K562 (cell line): ENCODE data around the gene MYH6. TPM values are rescaled to one million over a fixed set of nuclear protein-coding genes. Genes with fewer than 3 reads are reported as not detected.

Experiments
- ATAC-seq: fragments of 200-7000 bp; cut with Tn5 transposase; 3 replicates; pipeline ENCODE4 v1.9.1; 2020; ENCODE audit warnings: moderate library complexity
- BruUV-seq: library from RNA; stranded (reverse); fragments of 400-500 nt; replicated peaks from 2 replicates; lab custom pipeline; 2021; lab: Mats Ljungman, UMichigan
- CTCF ChIA-PET: fragments of 300-600 bp; formaldehyde crosslinking; extraction: SDS; loops from one replicate; lab custom pipeline; 2021; ENCODE audit warnings: low intra/inter-chr PET ratio; lab: Yijun Ruan, JAX
- POLR2A ChIA-PET: fragments of 300-600, 350-650 bp; sonication (Branson Sonifier 250); formaldehyde crosslinking; extraction: SDS; loops from one replicate; lab custom pipeline; 2021; ENCODE audit warnings: antibody characterized with exemption, inconsistent platforms; lab: Yijun Ruan, JAX
- DNase-seq, 4 experiments: peaks; one replicate each; pipeline versions ENCODE4 v3.0.0 to v3.0.0-alpha.2; 2011 to 2018; ENCODE audit warnings: low spot score in 3 of 4, mixed read lengths in 3 of 4; ENCODE audit errors: extremely low read depth in 1 of 4
- FAIRE-seq: peaks from 2 replicates; lab custom pipeline; 2011; peaks lifted over from hg19 to GRCh38; lab: Jason Lieb, UNC
- H2AFZ ChIP-seq: 2 replicates; pipeline ENCODE4 v1.6.0; 2011; ENCODE audit warnings: low read depth, low read length, control low read depth, inconsistent platforms
- H3K27ac ChIP-seq: fragments of 200-600 bp; 3 replicates; pipeline ENCODE4 v1.8.0; 2011; ENCODE audit warnings: low read depth, mild to moderate bottlenecking, control low read depth, inconsistent platforms, low read length, moderate library complexity, mixed read lengths; ENCODE audit errors: extremely low read depth
- H3K27me3 ChIP-seq, 2 experiments: fragments of 300-600 bp in 1 of 2; 2 replicates in 1 of 2; 3 replicates in 1 of 2; pipeline versions ENCODE4 v1.6.0 to v1.8.0; 2011; ENCODE audit warnings: inconsistent platforms in 2 of 2, low read length in 2 of 2, mild to moderate bottlenecking in 1 of 2, mixed read lengths in 1 of 2, moderate library complexity in 1 of 2; ENCODE audit not compliant: control insufficient read depth in 2 of 2, insufficient read depth in 2 of 2
- H3K36me3 ChIP-seq: fragments of 300-600 bp; 3 replicates; pipeline ENCODE4 v1.8.0; 2011; ENCODE audit warnings: mild to moderate bottlenecking, low read length, inconsistent platforms; ENCODE audit not compliant: control insufficient read depth, insufficient read depth
- H3K4me1 ChIP-seq, 2 experiments: fragments of 200-600 bp in 1 of 2; replicated peaks in 1 of 2; 2 replicates in 1 of 2; 3 replicates in 1 of 2; pipeline versions ENCODE4 v1.5.1 to v1.8.0; 2011; ENCODE audit warnings: inconsistent platforms in 2 of 2, low read length in 2 of 2, mild to moderate bottlenecking in 1 of 2, mixed read lengths in 1 of 2, moderate library complexity in 1 of 2; ENCODE audit not compliant: control insufficient read depth in 2 of 2, insufficient read depth in 2 of 2
- H3K4me2 ChIP-seq: 2 replicates; pipeline ENCODE4 v1.6.1; 2011; ENCODE audit warnings: low read length, control low read depth, inconsistent platforms, mixed read lengths; ENCODE audit not compliant: insufficient read depth
- H3K4me3 ChIP-seq: fragments of 200-600 bp; sonication (generic), shearing (Covaris generic); 2 replicates; pipeline ENCODE4 v1.5.1; 2016; ENCODE audit warnings: control low read depth, inconsistent platforms
- H3K79me2 ChIP-seq: fragments of 200-600 bp; 3 replicates; pipeline ENCODE4 v1.8.0; 2011; ENCODE audit warnings: low read length, inconsistent platforms; ENCODE audit not compliant: control insufficient read depth, insufficient read depth
- H3K9ac ChIP-seq, 2 experiments: 2 replicates each; pipeline versions ENCODE4 v1.6.0 to v1.6.1; 2011; ENCODE audit warnings: low read depth in 2 of 2, low read length in 2 of 2, control low read depth in 1 of 2, inconsistent platforms in 1 of 2, mild to moderate bottlenecking in 1 of 2, mixed read lengths in 1 of 2; ENCODE audit not compliant: insufficient read depth in 1 of 2
- H3K9me1 ChIP-seq: one replicate; pipeline ENCODE4 v1.6.0; 2011; ENCODE audit warnings: inconsistent platforms, mild to moderate bottlenecking, low read length, moderate library complexity; ENCODE audit not compliant: control insufficient read depth, insufficient read depth
- H3K9me3 ChIP-seq: replicated peaks from 2 replicates; pipeline ENCODE4 v1.5.1; 2011; ENCODE audit warnings: low read depth, low read length, inconsistent platforms; ENCODE audit not compliant: control insufficient read depth, insufficient read depth
- H4K20me1 ChIP-seq: replicated peaks from 2 replicates; pipeline ENCODE4 v1.6.1; 2011; ENCODE audit warnings: low read length, inconsistent platforms, mixed read lengths; ENCODE audit not compliant: control insufficient read depth, insufficient read depth
- ASH1L ChIP-seq: fragments of 450-650 bp; IDR thresholded peaks from 2 replicates; pipeline ENCODE4 v1.6.1; 2018; ENCODE audit warnings: borderline replicate concordance, mild to moderate bottlenecking, low read depth; ENCODE audit not compliant: partially characterized antibody
- ATF4 ChIP-seq: fragments of 450-650 bp; formaldehyde crosslinking; IDR thresholded peaks from 2 replicates; pipeline ENCODE4 v1.4.0; 2022; ENCODE audit warnings: mild to moderate bottlenecking, moderate library complexity
- BACH1 ChIP-seq: fragments of 200-800 bp; sonication (Bioruptor generic); IDR thresholded peaks from 2 replicates; pipeline ENCODE4 v1.6.1; 2016; ENCODE audit warnings: missing genetic modification characterization, missing compliant biosample characterization
- CBFB ChIP-seq: sonication (generic); formaldehyde crosslinking; IDR thresholded peaks from 2 replicates; pipeline ENCODE4 v1.4.0; 2020; ENCODE audit warnings: mild to moderate bottlenecking, missing genetic modification reagents
- CGGBP1 ChIP-seq: fragments of 250-450 bp; sonication (Bioruptor Pico); IDR thresholded peaks from 2 replicates; pipeline ENCODE4 v1.9.0; 2021; ENCODE audit warnings: mild to moderate bottlenecking
- ETS2 ChIP-seq: IDR thresholded peaks from 2 replicates; pipeline ENCODE4 v1.6.1; 2016; ENCODE audit warnings: borderline replicate concordance, missing genetic modification characterization, mild to moderate bottlenecking, moderate library complexity, missing compliant biosample characterization; ENCODE audit not compliant: poor library complexity, severe bottlenecking
- KAT7 ChIP-seq: sonication (generic); formaldehyde crosslinking; IDR thresholded peaks from 2 replicates; pipeline ENCODE4 v1.8.0; 2022; ENCODE audit warnings: missing genetic modification reagents, mild to moderate bottlenecking, borderline replicate concordance
- NBN ChIP-seq: fragments of 450-650 bp; IDR thresholded peaks from 2 replicates; pipeline ENCODE4 v1.6.1; 2016; ENCODE audit warnings: low read depth, mild to moderate bottlenecking
- TARDBP ChIP-seq: fragments of 450-650 bp; IDR thresholded peaks from 2 replicates; pipeline ENCODE4 v1.6.1; 2016
- WGBS: fragments of 100-300 bp; shearing (Covaris generic); methylation state at CpG from one replicate; pipeline ENCODE4 v1.1.6; 2016; ENCODE audit warnings: low coverage, mixed read lengths; ENCODE audit not compliant: insufficient coverage; ENCODE audit errors: missing lambda C conversion rate; 5-methylcytosine and 5-hydroxymethylcytosine counted together
- in situ Hi-C: fragments of 300-500 bp; cut with MboI; formaldehyde crosslinking; loops from 4 replicates; pipeline ENCODE4 v1.15.0; 2018; ENCODE audit warnings: inconsistent platforms, mixed read lengths
- intact Hi-C: fragments of 100-400 bp; cut with micrococcal nuclease; formaldehyde crosslinking; loops from 2 replicates; pipeline ENCODE4 v1.14.2; 2022
- polyA plus RNA-seq, 8 experiments: library from polyadenylated mRNA; depleted of rRNA in 4 of 8; stranded (reverse) in 5 of 8; unstranded in 3 of 8; fragments of >200 nt; fragmentation: Nextera tagmentation in 2 of 8; fragmentation: Illumina TruSeq in 1 of 8; extraction: Ambion mirVana in 2 of 8; extraction: Trizol in 1 of 8; gene quantifications; 2 replicates each; pipeline versions ENCODE4 v1.2.1 to v1.2.3, GENCODE V29; 2011 to 2014; ENCODE audit warnings: inconsistent platforms in 1 of 8, missing spikeins in 1 of 8
- total RNA-seq, 7 experiments: library from RNA; depleted of rRNA in 6 of 7; stranded (reverse); fragments of >200 nt in 6 of 7; fragmentation: Illumina TruSeq in 2 of 7; extraction: Trizol in 2 of 7; gene quantifications; 2 replicates each; pipeline versions ENCODE4 v1.2.1 to v1.2.3, GENCODE V29; 2011 to 2021; ENCODE audit warnings: low replicate concordance in 1 of 7
- TF ChIP-seq, protein P1 (sequence below): sonication (generic); formaldehyde crosslinking; IDR thresholded peaks from 2 replicates; pipeline ENCODE4 v1.8.1; 2023; ENCODE audit warnings: mild to moderate bottlenecking, missing genetic modification reagents

MYH6 gene
- total and polyA plus RNA-seq, 9 of the 15 experiments (the other 6 are each of a cell fraction or from before 2014, with no cell fraction given) = not detected

- TF ChIP-seq ETS2 (tag) (no peak), CBFB (CRISPR knock-in tag) (no peak)
Observed at GRCh38 chr14:23365732-23366425, 42.2 kb downstream of the MYH6 start (continued).

DNA sequence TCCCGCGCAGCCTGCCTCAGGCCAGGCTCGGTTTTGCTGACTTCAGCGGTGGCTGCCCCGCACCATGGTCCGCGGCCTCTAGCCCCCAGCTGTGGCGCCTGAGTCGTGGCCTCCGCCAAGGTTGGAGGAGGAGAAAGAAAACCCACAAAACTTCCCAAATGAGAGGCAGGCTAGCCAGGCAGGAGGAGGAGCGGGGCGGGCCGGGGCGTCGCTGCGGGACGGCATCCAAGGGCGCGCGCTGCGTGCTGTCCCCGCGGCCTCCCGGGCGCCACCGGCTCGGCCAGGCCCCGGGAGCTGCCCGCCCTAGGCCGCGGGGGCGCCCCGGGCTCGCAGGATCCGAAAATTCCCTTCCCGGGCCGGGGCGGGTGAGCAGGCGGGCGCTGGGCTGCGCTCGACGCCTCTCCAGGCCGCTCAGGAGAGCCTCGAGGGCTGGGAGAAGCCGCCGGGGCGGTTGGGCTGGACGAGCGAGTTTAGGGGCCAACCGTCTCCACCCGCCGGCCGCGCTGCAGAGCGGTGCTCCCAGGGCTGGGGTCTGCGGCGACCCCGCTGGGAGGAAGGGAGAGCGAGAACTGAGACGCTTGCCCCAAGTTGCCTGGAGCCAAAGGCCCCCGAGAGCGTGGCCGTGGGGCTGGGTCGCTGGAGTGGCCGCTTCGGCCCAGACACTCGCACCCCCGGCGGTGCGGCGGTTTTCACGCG, 42.9 kb downstream of the MYH6 start, which contains the start of gene EFS:
TSS of gene EFS (minus strand) at position 137 of the 696 bp plus-strand sequence. CDS start 147 bp downstream, outside the sequence.
- intact Hi-C loops (no loop called here), in situ Hi-C loops (no loop called here)
- FAIRE-seq (no peak), DNase-seq (no peak), ATAC-seq (no peak)
- Histone ChIP-seq H3K79me2 (no peaks in the 10 kb centered on the region), H3K4me1 (peaks cover 0 to 21% of the 10 kb centered on the region in 2 experiments; a peak in 2 of 5 replicates), H3K4me3 (no peak within 1 kb of the TSS), H4K20me1 (no peaks in the 10 kb centered on the region; the same call in 1 of the 2 replicates), H3K27ac (no peak within 1 kb of the TSS), H3K36me3 (no peaks in the 10 kb centered on the region), H3K4me2 (no peak within 1 kb of the TSS), H3K9me1 (no peaks in the 10 kb centered on the region), H3K9me3 (no peaks in the 10 kb centered on the region), H3K27me3 (peaks cover 10 to 45% of the 10 kb centered on the region in 2 experiments; a peak in 4 of 5 replicates), H2AFZ (no peak within 1 kb of the TSS), H3K9ac (no peak within 1 kb of the TSS; a peak in 1 of 4 replicates)
- ChIA-PET POLR2A (interaction anchor here (0.6 kb wide), 1 partner anchor 735 kb away, joined by 3 read pairs; no protein-coding TSS in a partner anchor), CTCF (interaction anchor here (0.7 kb wide), 1 partner anchor 101 kb away, joined by 3 read pairs; no protein-coding TSS in a partner anchor)
- WGBS = 31% methylated on average over 7 of the region's 74 CpGs
- no peak for TF ChIP-seq KAT7 (CRISPR knock-in tag)
- TF ChIP-seq ATF4 = no peak
- no peak for TF ChIP-seq ASH1L
- TF ChIP-seq, protein P1, sequence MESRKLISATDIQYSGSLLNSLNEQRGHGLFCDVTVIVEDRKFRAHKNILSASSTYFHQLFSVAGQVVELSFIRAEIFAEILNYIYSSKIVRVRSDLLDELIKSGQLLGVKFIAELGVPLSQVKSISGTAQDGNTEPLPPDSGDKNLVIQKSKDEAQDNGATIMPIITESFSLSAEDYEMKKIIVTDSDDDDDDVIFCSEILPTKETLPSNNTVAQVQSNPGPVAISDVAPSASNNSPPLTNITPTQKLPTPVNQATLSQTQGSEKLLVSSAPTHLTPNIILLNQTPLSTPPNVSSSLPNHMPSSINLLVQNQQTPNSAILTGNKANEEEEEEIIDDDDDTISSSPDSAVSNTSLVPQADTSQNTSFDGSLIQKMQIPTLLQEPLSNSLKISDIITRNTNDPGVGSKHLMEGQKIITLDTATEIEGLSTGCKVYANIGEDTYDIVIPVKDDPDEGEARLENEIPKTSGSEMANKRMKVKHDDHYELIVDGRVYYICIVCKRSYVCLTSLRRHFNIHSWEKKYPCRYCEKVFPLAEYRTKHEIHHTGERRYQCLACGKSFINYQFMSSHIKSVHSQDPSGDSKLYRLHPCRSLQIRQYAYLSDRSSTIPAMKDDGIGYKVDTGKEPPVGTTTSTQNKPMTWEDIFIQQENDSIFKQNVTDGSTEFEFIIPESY (CRISPR knock-in tag) = peak; percentile 22; the same call in 1 of the 2 replicates
- TF ChIP-seq NBN = no peak
- no peak for TF ChIP-seq TARDBP
- TF ChIP-seq CGGBP1 (CRISPR knock-in tag) = no peak
- no peak for TF ChIP-seq BACH1 (tag)
- no TSS peak for BruUV-seq
